ENCODE results near the gene SSH2.
"Not testable (repeated sequence)": the region's sequence is repeated elsewhere in the genome, so short reads cannot be mapped to it uniquely, and the experiment has no call there.

The SSH2 gene

GRCh38 chr17:29892201-29892600 is 37.8 kb downstream of the SSH2 start:
- TF ChIP-seq CTCF (conservative IDR thresholded peaks at IDR 0.05; ENCODE audit: low read depth, low read length): no peak
- DNase-seq (ENCODE audit: low read depth): no peak

GRCh38 chr17:29891131-29891530 is 38.9 kb downstream of the SSH2 start:
- no peak for TF ChIP-seq CTCF (conservative IDR thresholded peaks at IDR 0.05; ENCODE audit: low read depth, low read length)
- no peak overlapping the region for H3K4me3 ChIP-seq (ENCODE audit: low read depth, low read length)
- DNase-seq (ENCODE audit: low read depth): no peak

More at GRCh38 chr17:29892201-29892600, 37.8 kb downstream of the SSH2 start:
- H3K4me3 ChIP-seq (ENCODE audit: low read depth, low read length): no peak overlapping the region

GRCh38 chr17:29885031-29885640 is 44.9 kb downstream of the SSH2 start:
- H3K4me3 ChIP-seq (ENCODE audit: low read depth, low read length): no peak overlapping the region
- no peak for TF ChIP-seq CTCF (conservative IDR thresholded peaks at IDR 0.05; ENCODE audit: low read depth, low read length)
- no peak for DNase-seq (ENCODE audit: low read depth)

- H3K4me3 ChIP-seq (ENCODE audit: low read depth, low read length): no peak overlapping the region
- DNase-seq (ENCODE audit: low read depth): peak; percentile 22
- TF ChIP-seq CTCF (conservative IDR thresholded peaks at IDR 0.05; ENCODE audit: low read depth, low read length): no peak
Observed at GRCh38 chr17:29883497-29883896, 46.5 kb downstream of the SSH2 start.

GRCh38 chr17:29881256-29881655 is 48.8 kb downstream of the SSH2 start:
- no peak overlapping the region for H3K4me3 ChIP-seq (ENCODE audit: low read depth, low read length)
- DNase-seq (ENCODE audit: low read depth): no peak
- TF ChIP-seq CTCF (conservative IDR thresholded peaks at IDR 0.05; ENCODE audit: low read depth, low read length): no peak

- no peak for TF ChIP-seq CTCF (conservative IDR thresholded peaks at IDR 0.05; ENCODE audit: low read depth, low read length)
- no peak overlapping the region for H3K4me3 ChIP-seq (ENCODE audit: low read depth, low read length)
- DNase-seq (ENCODE audit: low read depth): no peak
Observed at GRCh38 chr17:29880031-29880430, 50.0 kb downstream of the SSH2 start.

- H3K4me3 ChIP-seq (ENCODE audit: low read depth, low read length): no peak overlapping the region
- DNase-seq (ENCODE audit: low read depth): no peak
- TF ChIP-seq CTCF (conservative IDR thresholded peaks at IDR 0.05; ENCODE audit: low read depth, low read length): no peak
Observed at GRCh38 chr17:29874931-29875596, 55.0 kb downstream of the SSH2 start.

- not testable (repeated sequence) for H3K4me3 ChIP-seq (ENCODE audit: low read depth, low read length); DNase-seq (ENCODE audit: low read depth)
Observed at GRCh38 chr17:29874358-29874757, 55.7 kb downstream of the SSH2 start.

Measured in choroid plexus epithelial cell (primary cell).